SK-N-MC (cell line): ENCODE measurements around the gene CRISPLD2.
"Not testable (repeated sequence)": the region's sequence is repeated elsewhere in the genome, so short reads cannot be mapped to it uniquely, and the experiment has no call there.

Source experiments
- EZH2 ChIP-seq: fragments of 200-600 bp; sonication (generic); IDR thresholded peaks from one replicate; pipeline ENCODE4 v1.6.1; 2017; ENCODE audit warnings: antibody characterized with exemption
- POLR2AphosphoS5 ChIP-seq: IDR thresholded peaks from 2 replicates; pipeline ENCODE4 v1.6.1; 2012; ENCODE audit warnings: mild to moderate bottlenecking, low read depth, low read length, borderline replicate concordance

- not testable (repeated sequence) for TF ChIP-seq EZH2, POLR2AphosphoS5
Observed at GRCh38 chr16:84856811-84857210, 37.0 kb downstream of the CRISPLD2 start.
